ENCODE measurements around the gene CEACAM19.
A peak's percentile ranks its signal among the peaks of the same experiment; 100 is the strongest.
"Not testable (repeated sequence)": the region's sequence is repeated elsewhere in the genome, so short reads cannot be mapped to it uniquely, and the experiment has no call there.

CEACAM19 gene

DNA sequence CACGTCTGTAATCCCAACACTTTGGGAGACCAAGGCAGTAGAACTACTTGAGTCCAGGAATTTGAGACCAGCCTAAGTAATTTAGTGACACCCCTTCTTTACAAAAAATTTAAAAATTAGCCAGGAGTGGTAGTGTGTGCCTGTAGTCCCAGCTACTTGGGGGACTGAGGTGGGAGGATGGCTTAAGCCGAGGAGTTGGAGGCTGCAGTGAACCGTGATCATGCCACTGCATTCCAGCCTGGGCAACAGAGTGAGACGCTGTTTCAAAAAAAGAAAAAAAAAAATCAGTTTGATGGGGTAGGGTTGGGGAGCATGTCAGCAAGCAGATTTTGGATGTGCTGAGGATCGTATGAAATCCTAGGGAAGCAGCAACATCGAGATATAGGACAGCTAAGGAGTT, 4.2 kb downstream of the CEACAM19 start:
- Mint-ChIP-seq H3K36me3 (no peaks in the 10 kb centered on the region), H3K27ac (no peak overlapping the region), H3K9me3 (no peaks in the 10 kb centered on the region), H3K27me3 (peaks cover 10% of the 10 kb centered on the region), H3K4me1 (no peaks in the 10 kb centered on the region), H3K4me3 (no peak overlapping the region)
- DNase-seq (ENCODE audit: low spot score in 2 of 2): no peak
- no peak for ATAC-seq (ENCODE audit: low read depth)

DNA sequence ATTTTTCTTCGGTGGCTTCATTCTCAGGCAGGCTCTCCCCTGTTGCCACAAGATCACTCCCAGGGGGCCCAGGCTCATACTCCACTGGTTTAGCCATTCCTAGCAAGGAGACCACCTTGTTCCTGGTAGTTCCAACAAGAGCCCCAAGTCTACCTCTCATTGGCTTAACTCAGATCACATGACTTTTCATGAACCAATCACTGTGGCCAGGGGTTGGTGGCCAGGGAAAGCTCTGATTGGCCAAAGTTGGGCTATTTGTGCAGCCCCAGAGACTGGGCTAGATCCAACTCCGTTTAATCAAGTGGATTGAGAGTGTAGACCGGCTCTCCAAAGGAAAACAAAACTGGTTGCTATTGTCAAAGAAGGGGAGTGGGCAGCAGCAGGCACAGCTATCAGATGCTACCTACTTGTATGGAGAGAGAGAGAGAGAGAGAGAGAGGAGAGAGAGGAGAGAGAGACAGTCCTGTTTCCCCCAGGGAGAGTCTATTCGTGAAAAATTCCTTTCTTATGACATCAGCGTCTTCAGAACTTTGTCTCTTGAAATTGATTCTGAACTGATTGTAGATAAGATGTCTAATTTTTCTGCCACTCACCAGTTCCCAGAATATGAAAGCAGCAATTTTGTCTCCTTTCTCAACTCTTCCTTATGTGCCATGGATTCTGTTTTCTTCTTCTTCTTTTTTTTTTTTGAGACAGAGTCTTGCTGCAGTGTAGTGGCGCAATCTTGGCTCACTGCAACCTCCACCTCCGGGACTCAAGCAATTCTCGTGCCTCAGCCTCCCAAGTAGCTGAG, 5.9 kb downstream of the CEACAM19 start:
- H3K27me3 Mint-ChIP-seq: peaks cover 12% of the 10 kb centered on the region
- H3K4me3 Mint-ChIP-seq: no peak overlapping the region
- H3K4me1 Mint-ChIP-seq: no peaks in the 10 kb centered on the region
- no peak for DNase-seq (ENCODE audit: low spot score in 2 of 2)
- no peak overlapping the region for H3K27ac Mint-ChIP-seq
- no peaks in the 10 kb centered on the region for H3K36me3 Mint-ChIP-seq
- H3K9me3 Mint-ChIP-seq: no peaks in the 10 kb centered on the region
- no peak for ATAC-seq (ENCODE audit: low read depth)

DNA sequence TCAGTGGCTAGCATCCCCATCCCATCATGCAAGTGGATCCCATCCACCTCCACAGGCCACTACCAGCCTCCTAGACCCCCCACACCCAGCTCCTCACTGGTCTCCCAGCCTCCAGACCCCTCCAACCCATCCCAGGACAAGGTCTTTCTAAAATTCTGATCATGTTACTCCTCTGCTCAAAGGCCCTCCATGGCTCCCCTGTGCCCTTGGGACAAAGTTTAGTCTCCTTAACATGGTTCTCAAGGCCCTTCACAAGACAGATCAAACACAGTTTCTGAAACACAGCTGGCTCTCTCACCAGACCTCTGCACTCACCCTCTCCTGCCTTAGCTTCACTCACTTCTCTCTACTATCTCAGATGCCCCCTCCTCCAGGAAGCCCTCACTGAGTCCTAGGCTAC, 9.3 kb downstream of the CEACAM19 start:
- H3K27me3 Mint-ChIP-seq: peaks cover 13% of the 10 kb centered on the region
- no peak overlapping the region for H3K4me3 Mint-ChIP-seq
- H3K9me3 Mint-ChIP-seq: no peaks in the 10 kb centered on the region
- peaks cover 7% of the 10 kb centered on the region for H3K4me1 Mint-ChIP-seq
- H3K27ac Mint-ChIP-seq: no peak overlapping the region
- no peak for ATAC-seq (ENCODE audit: low read depth)
- no peaks in the 10 kb centered on the region for H3K36me3 Mint-ChIP-seq
- DNase-seq (ENCODE audit: low spot score in 2 of 2): no peak

DNA sequence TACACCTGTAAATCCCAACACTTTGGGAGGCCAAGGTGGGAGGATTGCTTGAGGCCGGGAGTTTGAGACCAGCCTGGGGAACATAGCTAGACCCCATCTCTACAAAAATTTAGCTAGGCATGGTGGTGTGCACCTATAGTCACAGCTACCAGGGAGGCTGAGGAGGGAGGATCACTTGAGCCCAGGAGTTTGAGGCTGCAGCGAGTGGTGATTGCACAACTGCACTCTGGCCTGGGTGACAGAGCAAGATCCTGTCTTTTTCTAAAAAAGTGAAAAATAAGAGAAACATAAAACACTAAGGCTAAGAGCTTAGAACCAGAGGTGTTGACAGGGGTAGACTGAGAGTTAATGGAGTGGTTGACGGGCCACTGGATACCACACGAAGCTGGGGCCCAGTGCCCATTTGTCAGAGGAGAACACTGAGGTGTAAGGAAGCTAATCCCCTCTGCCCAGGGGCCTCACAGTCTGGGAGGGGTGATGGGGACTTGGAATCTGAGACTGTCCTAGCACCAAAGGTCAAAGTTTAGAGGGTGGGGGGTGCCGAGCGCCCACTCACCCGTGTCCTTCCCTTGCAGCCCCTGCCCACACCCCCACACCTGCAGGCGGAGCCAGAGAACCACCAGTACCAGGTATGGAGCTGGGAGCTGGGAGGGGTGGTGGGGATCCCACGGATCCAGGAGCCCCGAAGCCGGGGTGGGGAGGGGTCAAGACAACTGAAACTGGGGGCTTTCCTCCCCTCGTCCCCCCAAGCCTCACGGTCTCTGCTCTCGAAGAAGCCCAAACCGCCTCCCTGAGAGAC, 10.9 kb downstream of the CEACAM19 start:
- DNase-seq (ENCODE audit: low spot score in 2 of 2) (no peak), ATAC-seq (ENCODE audit: low read depth) (no peak)
- peaks cover 7% of the 10 kb centered on the region for H3K4me1 Mint-ChIP-seq
- no peaks in the 10 kb centered on the region for H3K9me3 Mint-ChIP-seq
- H3K27me3 Mint-ChIP-seq: peaks cover 17% of the 10 kb centered on the region
- no peaks in the 10 kb centered on the region for H3K36me3 Mint-ChIP-seq
- no peak overlapping the region for H3K4me3 Mint-ChIP-seq
- H3K27ac Mint-ChIP-seq: no peak overlapping the region

DNA sequence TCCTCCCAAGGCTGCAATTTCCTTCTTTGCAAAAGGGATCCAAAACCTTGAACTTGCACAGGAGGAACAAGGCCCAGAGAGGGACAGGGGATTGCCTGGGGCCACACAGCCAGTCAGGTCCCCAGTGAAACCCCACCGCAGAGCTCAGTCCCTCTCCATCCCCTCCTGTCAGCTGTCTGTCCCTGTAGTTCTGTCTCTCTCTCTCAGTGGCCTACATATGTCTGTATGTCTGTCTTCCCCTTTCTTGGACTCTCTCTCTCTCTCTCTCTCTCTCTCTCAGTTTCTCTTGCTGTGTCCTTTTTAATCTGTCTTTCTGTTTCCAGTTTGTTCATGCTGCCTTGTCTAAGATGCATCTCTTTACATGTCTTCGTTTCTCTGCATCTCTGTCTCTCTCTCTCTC, 11.5 kb downstream of the CEACAM19 start:
- H3K4me1 Mint-ChIP-seq: peaks cover 7% of the 10 kb centered on the region
- H3K27ac Mint-ChIP-seq: no peak overlapping the region

DNA sequence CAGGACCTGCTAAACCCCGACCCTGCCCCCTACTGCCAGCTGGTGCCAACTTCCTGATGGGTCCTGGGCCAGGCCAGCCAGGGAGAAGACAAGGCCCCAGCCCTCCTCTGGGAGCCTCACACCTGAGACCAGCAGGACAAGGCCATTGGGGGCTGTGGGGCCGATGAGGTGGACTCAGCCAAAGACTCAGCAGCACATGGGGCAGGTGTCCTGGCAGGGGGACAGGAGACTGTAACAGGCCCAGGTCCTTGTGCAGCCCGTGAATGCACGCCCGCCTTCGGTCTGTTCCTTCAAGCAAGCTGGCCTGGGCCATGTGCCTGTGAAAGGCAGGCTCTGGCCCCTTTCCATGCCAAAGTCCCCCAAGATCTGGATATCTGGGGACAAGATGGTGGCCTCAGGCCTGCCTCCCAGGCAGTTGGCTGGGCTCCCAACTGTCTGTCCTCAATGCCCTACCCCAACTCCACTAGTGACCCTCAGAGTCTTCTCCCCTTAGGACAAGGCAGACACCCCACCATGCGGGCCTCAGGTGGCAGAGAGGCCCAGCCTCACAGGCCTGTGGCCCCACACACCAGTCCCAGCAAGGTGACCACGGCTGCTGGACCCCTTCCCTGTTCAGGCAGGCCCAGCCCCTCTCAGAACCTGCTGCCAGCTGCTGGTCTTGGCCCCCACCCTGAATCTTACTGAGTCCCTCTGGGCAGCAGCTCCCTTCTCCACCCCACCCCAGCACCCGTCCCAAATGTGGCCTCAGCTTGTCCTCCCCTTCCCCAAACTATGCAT, 12.3 kb downstream of the CEACAM19 start:
- Mint-ChIP-seq H3K27ac (no peak overlapping the region), H3K9me3 (no peaks in the 10 kb centered on the region), H3K27me3 (peaks cover 20% of the 10 kb centered on the region), H3K4me3 (no peak overlapping the region), H3K36me3 (no peaks in the 10 kb centered on the region), H3K4me1 (peaks cover 7% of the 10 kb centered on the region)
- DNase-seq (ENCODE audit: low spot score in 2 of 2): no peak
- no peak for ATAC-seq (ENCODE audit: low read depth)

More for the DNA sequence above, 11.5 kb downstream of the CEACAM19 start:
- DNase-seq (ENCODE audit: low spot score in 2 of 2) (no peak), ATAC-seq (ENCODE audit: low read depth) (no peak)
- Mint-ChIP-seq H3K4me3 (no peak overlapping the region), H3K36me3 (no peaks in the 10 kb centered on the region), H3K9me3 (no peaks in the 10 kb centered on the region), H3K27me3 (peaks cover 17% of the 10 kb centered on the region)

DNA sequence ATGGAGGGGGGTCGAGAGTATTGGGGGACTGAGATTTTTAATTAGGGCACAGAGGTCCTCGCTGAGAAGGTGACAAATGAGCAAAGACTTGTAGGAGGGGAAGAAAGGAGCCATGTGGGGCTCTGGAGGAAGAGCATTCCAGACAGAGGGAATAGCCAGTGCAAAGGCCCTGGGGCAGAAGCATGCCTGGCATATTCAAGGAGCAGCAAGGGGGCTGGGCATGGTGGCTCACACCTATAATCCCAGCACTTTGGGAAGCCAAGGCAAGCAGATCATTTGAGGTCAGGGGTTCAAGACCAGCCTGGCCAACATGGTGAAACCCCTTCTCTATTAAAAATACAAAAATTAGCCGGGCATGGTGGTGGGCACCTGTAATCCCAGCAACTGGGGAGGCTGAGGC, 13.1 kb downstream of the CEACAM19 start:
- ATAC-seq (ENCODE audit: low read depth); H3K4me3 Mint-ChIP-seq; H3K9me3 Mint-ChIP-seq; H3K27ac Mint-ChIP-seq; H3K36me3 Mint-ChIP-seq; DNase-seq (ENCODE audit: low spot score in 2 of 2): not testable (repeated sequence)
- Mint-ChIP-seq H3K27me3 (peaks cover 21% of the 10 kb centered on the region), H3K4me1 (peaks cover 12% of the 10 kb centered on the region)

DNA sequence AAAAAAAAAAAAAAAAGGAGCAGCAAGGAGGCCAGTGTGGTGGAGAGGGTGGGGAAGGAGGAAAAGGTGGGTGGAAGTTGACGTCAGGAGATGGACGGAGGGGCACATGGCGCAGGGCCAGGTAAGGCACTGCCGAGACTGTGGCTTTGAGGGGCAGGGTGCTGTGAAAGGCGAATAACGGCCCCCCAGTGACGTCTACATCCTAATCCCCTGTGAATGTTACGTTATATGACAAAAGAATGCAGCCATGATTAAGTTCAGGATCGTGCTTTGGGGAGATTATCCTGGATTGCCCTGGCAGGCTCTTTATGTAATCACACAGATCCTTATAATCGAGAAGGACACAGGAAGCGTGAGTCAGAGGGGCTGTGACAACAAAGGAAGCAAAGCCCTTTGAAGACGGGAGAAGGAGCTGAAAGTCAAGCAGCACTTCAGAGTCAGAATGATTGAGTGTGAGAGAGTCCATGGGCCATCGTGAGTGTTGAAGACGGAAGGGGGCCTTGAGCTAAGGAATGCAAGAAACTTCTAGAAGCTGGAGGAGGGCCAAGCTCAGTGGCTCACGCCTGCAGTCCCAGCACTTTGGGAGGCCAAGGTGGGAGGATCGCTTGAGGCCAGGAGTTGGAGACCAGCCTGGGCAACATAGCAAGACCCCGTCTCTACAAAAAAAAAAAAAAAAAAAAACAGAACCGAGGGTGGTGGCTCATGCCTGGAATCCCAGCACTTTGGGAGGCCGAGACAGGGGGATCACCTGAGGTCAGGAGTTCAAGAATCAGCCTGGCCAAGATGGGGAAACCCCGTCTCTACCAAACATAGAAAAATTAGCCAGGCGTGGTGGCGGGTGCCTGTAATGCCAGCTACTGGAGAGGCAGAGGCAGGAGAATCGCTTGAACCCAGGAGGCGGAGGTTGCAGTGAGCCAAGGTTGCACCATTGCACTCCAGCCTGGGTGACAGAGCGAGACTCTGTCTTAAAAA, 13.9 kb downstream of the CEACAM19 start:
- Mint-ChIP-seq H3K27ac (no peak overlapping the region), H3K4me3 (peak overlapping the region; percentile 1), H3K27me3 (peaks cover 20% of the 10 kb centered on the region), H3K36me3 (no peaks in the 10 kb centered on the region), H3K4me1 (peaks cover 18% of the 10 kb centered on the region), H3K9me3 (no peaks in the 10 kb centered on the region)
- DNase-seq (ENCODE audit: low spot score in 2 of 2): no peak
- peak; percentile 35 for ATAC-seq (ENCODE audit: low read depth)

DNA sequence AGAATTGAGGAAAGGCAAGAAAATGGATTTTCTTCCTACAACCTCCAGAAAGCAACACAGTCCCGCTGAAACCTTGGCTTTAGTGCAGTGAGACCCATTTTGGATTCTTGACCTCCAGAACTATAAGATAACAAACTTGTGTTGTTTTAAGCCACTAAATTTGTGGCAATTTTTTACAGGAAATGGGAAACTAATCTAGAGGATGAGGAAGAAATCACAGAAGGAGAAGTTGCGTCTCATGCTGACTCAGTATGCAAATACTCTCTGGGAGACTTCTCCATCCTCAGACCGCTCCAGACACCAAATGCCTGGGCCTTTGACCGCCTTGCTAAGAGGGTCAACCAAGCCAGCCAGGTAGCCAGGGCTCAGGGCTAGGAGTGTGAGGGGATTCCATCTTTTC, 14.6 kb downstream of the CEACAM19 start:
- peaks cover 15% of the 10 kb centered on the region for H3K27me3 Mint-ChIP-seq
- no peak overlapping the region for H3K27ac Mint-ChIP-seq

DNA sequence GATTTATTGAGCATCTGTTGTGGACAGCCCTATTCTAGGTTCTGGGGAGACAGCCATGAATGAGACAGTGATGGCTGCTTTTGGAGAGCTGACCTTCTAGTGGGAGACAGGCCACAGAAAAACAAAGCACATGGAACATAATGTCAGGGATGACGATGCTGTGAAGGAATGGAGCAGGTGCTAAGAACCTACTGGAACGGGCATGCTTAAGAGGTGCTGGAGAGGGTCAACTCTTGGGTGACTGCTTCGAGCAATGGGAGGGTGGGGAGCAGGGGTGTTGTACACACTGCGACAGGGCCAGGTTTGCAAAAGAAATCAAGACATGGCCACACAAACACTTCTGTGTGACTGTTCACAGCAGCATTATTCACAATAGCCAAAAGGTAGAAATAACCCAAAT, 15.6 kb downstream of the CEACAM19 start:
- ATAC-seq (ENCODE audit: low read depth) (no peak), DNase-seq (ENCODE audit: low spot score in 2 of 2) (no peak)
- Mint-ChIP-seq H3K4me1 (peaks cover 19% of the 10 kb centered on the region), H3K27ac (no peak overlapping the region), H3K4me3 (no peak overlapping the region), H3K27me3 (peaks cover 15% of the 10 kb centered on the region), H3K9me3 (no peaks in the 10 kb centered on the region), H3K36me3 (no peaks in the 10 kb centered on the region)

More for the DNA sequence above, 14.6 kb downstream of the CEACAM19 start:
- ATAC-seq (ENCODE audit: low read depth) (peak; percentile 71), DNase-seq (ENCODE audit: low spot score in 2 of 2) (no peak)
- Mint-ChIP-seq H3K9me3 (no peaks in the 10 kb centered on the region), H3K4me3 (no peak overlapping the region), H3K36me3 (no peaks in the 10 kb centered on the region), H3K4me1 (peaks cover 18% of the 10 kb centered on the region)

DNA sequence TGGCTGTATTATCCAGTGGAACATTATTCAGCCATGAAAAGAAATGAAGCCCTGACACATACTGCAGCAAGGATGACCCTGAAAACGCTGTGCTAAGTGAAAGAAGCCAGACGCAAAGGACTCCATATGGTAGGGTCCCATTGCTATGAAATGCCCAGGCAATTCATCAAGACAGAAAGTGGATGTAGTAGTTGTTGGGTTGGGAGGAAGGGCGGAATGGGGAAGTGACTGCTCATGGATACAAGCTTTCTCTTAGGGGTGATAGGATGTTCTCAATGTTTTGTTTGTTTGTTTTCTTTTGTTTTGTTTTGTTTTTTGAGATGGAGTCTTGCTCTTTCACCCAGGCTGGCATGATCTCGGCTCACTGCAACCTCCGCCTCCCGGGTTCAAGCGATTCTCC, 16.6 kb downstream of the CEACAM19 start:
- no peak for DNase-seq (ENCODE audit: low spot score in 2 of 2)
- Mint-ChIP-seq H3K4me3 (no peak overlapping the region), H3K4me1 (peaks cover 25% of the 10 kb centered on the region), H3K9me3 (no peaks in the 10 kb centered on the region), H3K27ac (no peak overlapping the region), H3K27me3 (peaks cover 14% of the 10 kb centered on the region), H3K36me3 (no peaks in the 10 kb centered on the region)
- ATAC-seq (ENCODE audit: low read depth): no peak

DNA sequence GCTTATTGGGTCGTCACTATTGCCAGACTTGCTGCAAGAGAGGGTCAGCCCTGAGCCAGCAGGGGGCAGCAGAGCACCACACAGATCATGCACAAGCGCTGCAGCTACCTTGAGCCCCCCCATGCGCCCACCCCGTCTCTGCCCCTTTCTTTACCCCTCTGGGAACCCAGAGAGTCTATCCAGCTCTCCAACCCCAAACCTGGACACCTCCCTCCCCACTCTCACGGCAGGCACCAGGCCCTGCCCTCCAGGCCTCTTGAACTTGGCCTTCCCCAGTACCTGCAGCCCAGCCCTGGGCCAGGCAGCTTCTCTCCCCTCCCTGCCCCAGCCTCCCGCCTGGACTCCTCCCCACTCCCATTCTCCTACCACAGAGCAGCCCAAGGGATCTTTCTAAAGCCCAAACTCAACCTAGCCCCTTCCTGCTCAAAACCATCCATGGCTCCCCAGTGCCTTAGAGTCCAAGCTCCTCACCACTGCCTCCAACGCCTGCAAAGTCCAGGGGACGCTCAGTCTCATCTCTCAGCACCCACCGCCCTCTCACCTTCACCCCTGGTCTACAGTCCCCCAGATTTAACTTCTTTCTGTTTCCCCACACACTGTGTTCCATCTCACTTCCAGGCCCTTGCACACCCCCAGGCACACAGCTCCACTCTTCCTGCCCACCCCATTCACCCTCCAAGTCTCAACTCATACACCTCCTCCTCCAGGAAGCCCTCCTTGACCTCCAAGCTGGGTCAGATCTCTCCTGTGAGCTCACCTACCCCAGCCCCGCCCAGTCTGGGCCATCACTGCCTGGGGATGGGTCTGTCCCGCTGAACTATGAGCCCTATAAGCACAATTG, 18.2 kb downstream of the CEACAM19 start:
- Mint-ChIP-seq H3K4me1 (peaks cover 23% of the 10 kb centered on the region), H3K27ac (no peak overlapping the region), H3K4me3 (no peak overlapping the region), H3K9me3 (no peaks in the 10 kb centered on the region), H3K36me3 (no peaks in the 10 kb centered on the region), H3K27me3 (peaks cover 9% of the 10 kb centered on the region)
- ATAC-seq (ENCODE audit: low read depth) (peak; percentile 54), DNase-seq (ENCODE audit: low spot score in 2 of 2) (peak; percentile 65 to 79)

DNA sequence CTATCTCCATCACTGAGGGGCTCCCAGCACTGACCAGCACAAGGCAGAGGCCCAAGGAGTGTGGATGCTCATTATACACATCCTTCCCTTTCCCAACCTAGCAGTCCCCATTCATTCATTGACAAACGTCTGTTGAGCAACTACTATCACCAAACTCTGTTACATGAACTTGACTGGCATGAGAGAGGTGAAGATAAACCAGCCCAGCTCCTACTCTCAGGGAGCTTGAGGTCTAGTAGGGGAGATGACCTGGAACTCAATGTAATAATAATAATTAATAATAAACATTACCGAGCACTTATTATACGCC, 18.8 kb downstream of the CEACAM19 start:
- Mint-ChIP-seq H3K4me3 (no peak overlapping the region), H3K27ac (no peak overlapping the region), H3K4me1 (peaks cover 20% of the 10 kb centered on the region), H3K27me3 (peaks cover 9% of the 10 kb centered on the region), H3K36me3 (no peaks in the 10 kb centered on the region), H3K9me3 (no peaks in the 10 kb centered on the region)
- DNase-seq (ENCODE audit: low spot score in 2 of 2): no peak
- ATAC-seq (ENCODE audit: low read depth): no peak
